Activated T-cell treated with anti-CD3 and anti-CD28 coated beads for 48 hours (primary cell): ENCODE data around the gene SELENOT.
A peak's percentile ranks its signal among the peaks of the same experiment; 100 is the strongest.
"Not testable (repeated sequence)": the region's sequence is repeated elsewhere in the genome, so short reads cannot be mapped to it uniquely, and the experiment has no call there.

Experiments
- DNase-seq: peaks from one replicate; pipeline ENCODE4 v3.0.0-alpha.2; 2020; ENCODE audit warnings: low read depth

Gene SELENOT

GRCh38 chr3:150603153-150603979 lies at the start of gene SELENOT:
Gene SELENOT, plus strand, starts transcription at chr3:150603321. Its CDS starts 42 bp downstream, at chr3:150603363.
- DNase-seq, result peak; percentile 95

- DNase-seq, result no peak
These were observed 47.2 kb upstream of the SELENOT start for GRCh38 chr3:150555859-150556436.

- no peak for DNase-seq
These were observed 46.3 kb upstream of the SELENOT start for GRCh38 chr3:150556792-150557191.

- no peak for DNase-seq
These were observed 45.4 kb upstream of the SELENOT start for GRCh38 chr3:150557725-150558124.

GRCh38 chr3:150564243-150564642 lies 38.9 kb upstream of the SELENOT start:
- DNase-seq, result no peak

GRCh38 chr3:150567328-150567727 lies 35.8 kb upstream of the SELENOT start:
- no peak for DNase-seq

- DNase-seq, result no peak
These were observed 25.3 kb upstream of the SELENOT start for GRCh38 chr3:150577855-150578254.

- no peak for DNase-seq
These were observed 21.9 kb upstream of the SELENOT start for GRCh38 chr3:150581174-150581573.

GRCh38 chr3:150582620-150583019 lies 20.5 kb upstream of the SELENOT start:
- DNase-seq, result no peak

GRCh38 chr3:150583028-150583427 lies 20.1 kb upstream of the SELENOT start:
- DNase-seq, result no peak

- no peak for DNase-seq
These were observed 14.9 kb upstream of the SELENOT start for GRCh38 chr3:150588027-150588830.

- DNase-seq, result no peak
These were observed 13.4 kb upstream of the SELENOT start for GRCh38 chr3:150589759-150590158.

- DNase-seq, result no peak
These were observed 9.0 kb upstream of the SELENOT start for GRCh38 chr3:150594150-150594549.

- no peak for DNase-seq
These were observed 5.5 kb upstream of the SELENOT start for GRCh38 chr3:150597646-150598045.

GRCh38 chr3:150599611-150600297 lies 3.4 kb upstream of the SELENOT start:
- no peak for DNase-seq

- DNase-seq, result not testable (repeated sequence)
These were observed 2.2 kb upstream of the SELENOT start for GRCh38 chr3:150600647-150601530.

GRCh38 chr3:150602426-150603152 lies 532 bp upstream of the SELENOT start:
- no peak for DNase-seq

GRCh38 chr3:150603980-150604319 lies 829 bp downstream of the SELENOT start:
- no peak for DNase-seq

- no peak for DNase-seq
These were observed 3.0 kb downstream of the SELENOT start for GRCh38 chr3:150605998-150606641.
